K562 (cell line): ENCODE data around the gene GTSE1. TPM values are rescaled to one million over a fixed set of nuclear protein-coding genes. Genes with fewer than 3 reads are reported as not detected.

Source experiments
- ATAC-seq: fragments of 200-7000 bp; cut with Tn5 transposase; 3 replicates; pipeline ENCODE4 v1.9.1; 2020; ENCODE audit warnings: moderate library complexity
- BruUV-seq: library from RNA; stranded (reverse); fragments of 400-500 nt; replicated peaks from 2 replicates; lab custom pipeline; 2021; lab: Mats Ljungman, UMichigan
- CTCF ChIA-PET: fragments of 300-600 bp; formaldehyde crosslinking; extraction: SDS; loops from one replicate; lab custom pipeline; 2021; ENCODE audit warnings: low intra/inter-chr PET ratio; lab: Yijun Ruan, JAX
- POLR2A ChIA-PET: fragments of 300-600, 350-650 bp; sonication (Branson Sonifier 250); formaldehyde crosslinking; extraction: SDS; loops from one replicate; lab custom pipeline; 2021; ENCODE audit warnings: antibody characterized with exemption, inconsistent platforms; lab: Yijun Ruan, JAX
- DNase-seq, 4 experiments: peaks; one replicate each; pipeline versions ENCODE4 v3.0.0 to v3.0.0-alpha.2; 2011 to 2018; ENCODE audit warnings: low spot score in 3 of 4, mixed read lengths in 3 of 4; ENCODE audit errors: extremely low read depth in 1 of 4
- FAIRE-seq: peaks from 2 replicates; lab custom pipeline; 2011; peaks lifted over from hg19 to GRCh38; lab: Jason Lieb, UNC
- H2AFZ ChIP-seq: 2 replicates; pipeline ENCODE4 v1.6.0; 2011; ENCODE audit warnings: low read depth, low read length, control low read depth, inconsistent platforms
- H3K27ac ChIP-seq: fragments of 200-600 bp; 3 replicates; pipeline ENCODE4 v1.8.0; 2011; ENCODE audit warnings: low read depth, mild to moderate bottlenecking, control low read depth, inconsistent platforms, low read length, moderate library complexity, mixed read lengths; ENCODE audit errors: extremely low read depth
- H3K27me3 ChIP-seq, 2 experiments: fragments of 300-600 bp in 1 of 2; 2 replicates in 1 of 2; 3 replicates in 1 of 2; pipeline versions ENCODE4 v1.6.0 to v1.8.0; 2011; ENCODE audit warnings: inconsistent platforms in 2 of 2, low read length in 2 of 2, mild to moderate bottlenecking in 1 of 2, mixed read lengths in 1 of 2, moderate library complexity in 1 of 2; ENCODE audit not compliant: control insufficient read depth in 2 of 2, insufficient read depth in 2 of 2
- H3K36me3 ChIP-seq: fragments of 300-600 bp; 3 replicates; pipeline ENCODE4 v1.8.0; 2011; ENCODE audit warnings: mild to moderate bottlenecking, low read length, inconsistent platforms; ENCODE audit not compliant: control insufficient read depth, insufficient read depth
- H3K4me1 ChIP-seq, 2 experiments: fragments of 200-600 bp in 1 of 2; replicated peaks in 1 of 2; 2 replicates in 1 of 2; 3 replicates in 1 of 2; pipeline versions ENCODE4 v1.5.1 to v1.8.0; 2011; ENCODE audit warnings: inconsistent platforms in 2 of 2, low read length in 2 of 2, mild to moderate bottlenecking in 1 of 2, mixed read lengths in 1 of 2, moderate library complexity in 1 of 2; ENCODE audit not compliant: control insufficient read depth in 2 of 2, insufficient read depth in 2 of 2
- H3K4me2 ChIP-seq: 2 replicates; pipeline ENCODE4 v1.6.1; 2011; ENCODE audit warnings: low read length, control low read depth, inconsistent platforms, mixed read lengths; ENCODE audit not compliant: insufficient read depth
- H3K4me3 ChIP-seq: fragments of 200-600 bp; sonication (generic), shearing (Covaris generic); 2 replicates; pipeline ENCODE4 v1.5.1; 2016; ENCODE audit warnings: control low read depth, inconsistent platforms
- H3K79me2 ChIP-seq: fragments of 200-600 bp; 3 replicates; pipeline ENCODE4 v1.8.0; 2011; ENCODE audit warnings: low read length, inconsistent platforms; ENCODE audit not compliant: control insufficient read depth, insufficient read depth
- H3K9ac ChIP-seq, 2 experiments: 2 replicates each; pipeline versions ENCODE4 v1.6.0 to v1.6.1; 2011; ENCODE audit warnings: low read depth in 2 of 2, low read length in 2 of 2, control low read depth in 1 of 2, inconsistent platforms in 1 of 2, mild to moderate bottlenecking in 1 of 2, mixed read lengths in 1 of 2; ENCODE audit not compliant: insufficient read depth in 1 of 2
- H3K9me1 ChIP-seq: one replicate; pipeline ENCODE4 v1.6.0; 2011; ENCODE audit warnings: inconsistent platforms, mild to moderate bottlenecking, low read length, moderate library complexity; ENCODE audit not compliant: control insufficient read depth, insufficient read depth
- H3K9me3 ChIP-seq: replicated peaks from 2 replicates; pipeline ENCODE4 v1.5.1; 2011; ENCODE audit warnings: low read depth, low read length, inconsistent platforms; ENCODE audit not compliant: control insufficient read depth, insufficient read depth
- H4K20me1 ChIP-seq: replicated peaks from 2 replicates; pipeline ENCODE4 v1.6.1; 2011; ENCODE audit warnings: low read length, inconsistent platforms, mixed read lengths; ENCODE audit not compliant: control insufficient read depth, insufficient read depth
- CREB1 ChIP-seq, 2 experiments: sonication (generic) in 1 of 2; formaldehyde crosslinking in 1 of 2; IDR thresholded peaks; 2 replicates each; pipeline versions ENCODE4 v1.6.1 to v1.8.0; 2012 to 2022; ENCODE audit warnings: inconsistent platforms in 1 of 2, mild to moderate bottlenecking in 1 of 2, missing genetic modification reagents in 1 of 2, moderate library complexity in 1 of 2
- CTCF ChIP-seq, 3 experiments: IDR thresholded peaks in 2 of 3; conservative IDR thresholded peaks in 1 of 3; 2 replicates each; pipeline ENCODE4 v1.5.1; 2011 to 2012; ENCODE audit warnings: low read length in 3 of 3, mild to moderate bottlenecking in 3 of 3, control low read depth in 2 of 3, improper control_type of control experiment in 1 of 3, inconsistent platforms in 1 of 3, low read depth in 1 of 3, mixed read lengths in 1 of 3, moderate library complexity in 1 of 3; ENCODE audit not compliant: insufficient read depth in 2 of 3
- HBP1 ChIP-seq: fragments of 450-650 bp; formaldehyde crosslinking; IDR thresholded peaks from 2 replicates; pipeline ENCODE4 v1.4.0; 2022; ENCODE audit warnings: missing genetic modification characterization
- RNF2 ChIP-seq: sonication (generic); IDR thresholded peaks from 2 replicates; pipeline ENCODE4 v1.6.1; 2016
- SREBF1 ChIP-seq: fragments of 150-350 bp; IDR thresholded peaks from 2 replicates; pipeline ENCODE4 v1.6.1; 2014; ENCODE audit warnings: antibody characterized with exemption, low read depth, low read length, borderline replicate concordance
- ZNF511 ChIP-seq: sonication (generic); formaldehyde crosslinking; IDR thresholded peaks from 2 replicates; pipeline ENCODE4 v1.8.0; 2022; ENCODE audit warnings: mild to moderate bottlenecking, missing genetic modification reagents
- ZNF830 ChIP-seq: fragments of 250-450 bp; sonication (Bioruptor Pico); IDR thresholded peaks from 2 replicates; pipeline ENCODE4 v1.5.0; 2021; ENCODE audit warnings: mild to moderate bottlenecking
- WGBS: fragments of 100-300 bp; shearing (Covaris generic); methylation state at CpG from one replicate; pipeline ENCODE4 v1.1.6; 2016; ENCODE audit warnings: low coverage, mixed read lengths; ENCODE audit not compliant: insufficient coverage; ENCODE audit errors: missing lambda C conversion rate; 5-methylcytosine and 5-hydroxymethylcytosine counted together
- in situ Hi-C: fragments of 300-500 bp; cut with MboI; formaldehyde crosslinking; loops from 4 replicates; pipeline ENCODE4 v1.15.0; 2018; ENCODE audit warnings: inconsistent platforms, mixed read lengths
- intact Hi-C: fragments of 100-400 bp; cut with micrococcal nuclease; formaldehyde crosslinking; loops from 2 replicates; pipeline ENCODE4 v1.14.2; 2022
- polyA plus RNA-seq, 8 experiments: library from polyadenylated mRNA; depleted of rRNA in 4 of 8; stranded (reverse) in 5 of 8; unstranded in 3 of 8; fragments of >200 nt; fragmentation: Nextera tagmentation in 2 of 8; fragmentation: Illumina TruSeq in 1 of 8; extraction: Ambion mirVana in 2 of 8; extraction: Trizol in 1 of 8; gene quantifications; 2 replicates each; pipeline versions ENCODE4 v1.2.1 to v1.2.3, GENCODE V29; 2011 to 2014; ENCODE audit warnings: inconsistent platforms in 1 of 8, missing spikeins in 1 of 8
- total RNA-seq, 7 experiments: library from RNA; depleted of rRNA in 6 of 7; stranded (reverse); fragments of >200 nt in 6 of 7; fragmentation: Illumina TruSeq in 2 of 7; extraction: Trizol in 2 of 7; gene quantifications; 2 replicates each; pipeline versions ENCODE4 v1.2.1 to v1.2.3, GENCODE V29; 2011 to 2021; ENCODE audit warnings: low replicate concordance in 1 of 7

The GTSE1 gene
- total and polyA plus RNA-seq, 9 of the 15 experiments (the other 6 are each of a cell fraction or from before 2014, with no cell fraction given) = 2.5 to 22.5 (median 12.9) TPM

DNA sequence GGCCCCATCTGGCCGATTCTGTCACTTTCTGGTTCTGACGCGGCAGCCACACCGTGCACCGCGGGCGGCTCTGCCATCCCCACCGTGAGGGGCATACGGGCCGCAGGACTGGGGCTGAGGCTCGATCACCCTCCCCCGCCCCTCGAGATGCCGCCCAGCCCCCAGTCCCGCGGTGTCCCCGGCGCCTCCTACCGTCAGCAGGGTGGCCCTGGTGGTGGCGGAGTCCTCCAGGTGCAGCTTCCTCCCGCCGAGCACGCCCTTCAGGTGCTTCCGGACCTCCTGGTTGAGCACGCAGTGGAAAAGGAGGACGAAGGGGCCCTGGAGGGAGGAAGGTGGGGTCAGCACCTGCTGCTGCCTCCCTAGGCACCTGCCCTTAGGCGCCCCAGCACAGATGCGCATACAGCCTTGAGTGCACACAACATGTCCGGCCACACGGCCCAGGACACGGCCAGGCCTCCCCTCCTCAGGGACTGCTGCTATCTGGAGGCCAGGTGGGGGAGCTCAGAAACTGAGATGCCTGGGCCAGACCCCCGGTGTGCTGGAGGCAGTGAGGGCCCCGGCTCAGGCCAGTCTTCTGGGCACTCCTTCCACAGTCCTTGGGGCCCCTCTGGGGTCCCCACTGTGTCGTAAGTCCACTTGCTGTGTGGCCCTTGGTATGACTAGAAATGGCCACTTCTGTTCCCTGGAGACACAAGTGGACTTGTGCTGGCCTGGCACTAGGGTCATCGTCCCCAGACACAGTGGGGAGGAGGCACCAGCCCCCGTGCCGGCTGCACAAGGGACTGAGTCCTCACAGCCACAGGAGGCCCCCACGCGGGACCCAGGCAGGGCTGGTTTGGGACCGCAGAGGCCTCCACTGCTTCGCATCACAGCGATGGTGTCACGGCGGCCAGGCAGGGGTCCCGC is 70.4 kb downstream of the GTSE1 start:
- Histone ChIP-seq H3K9me1 (no peaks in the 10 kb centered on the region), H3K36me3 (no peaks in the 10 kb centered on the region), H3K79me2 (no peaks in the 10 kb centered on the region), H3K4me1 (peaks cover 0 to 34% of the 10 kb centered on the region in 2 experiments; a peak in 2 of 5 replicates), H2AFZ (no peak overlapping the region), H4K20me1 (peaks cover 6% of the 10 kb centered on the region), H3K9ac (no peak overlapping the region), H3K27ac (no peak overlapping the region), H3K27me3 (peaks cover 0 to 47% of the 10 kb centered on the region in 2 experiments; a peak in 4 of 5 replicates), H3K9me3 (no peaks in the 10 kb centered on the region), H3K4me3 (no peak overlapping the region), H3K4me2 (peak overlapping the region; percentile 4; the same call in 1 of the 2 replicates)
- in situ Hi-C loops = loop anchor here (5.0 kb wide), 1 partner anchor 175 kb away; no protein-coding TSS in a partner anchor
- intact Hi-C loops = loop anchor here (1.0 kb wide), 1 partner anchor 175 kb away; no protein-coding TSS in a partner anchor
- CTCF ChIA-PET = interaction anchor here (0.7 to 1.7 kb wide), 3 partner anchors 24 to 174 kb away, joined by 3 to 10 read pairs (median 4); no protein-coding TSS in a partner anchor
- WGBS = 3% methylated on average over 16 of the region's 45 CpGs
- TF ChIP-seq SREBF1 = no peak
- no peak for TF ChIP-seq CREB1 (IDR thresholded peaks at IDR 0.05)
- no peak for TF ChIP-seq CREB1 (CRISPR knock-in tag; IDR thresholded peaks at IDR 0.05)
- no peak for TF ChIP-seq ZNF830 (CRISPR knock-in tag)
- TF ChIP-seq CTCF (IDR thresholded peaks at IDR 0.05 in 2 of 3, conservative IDR thresholded peaks at IDR 0.05 in 1 of 3; ENCODE audit: insufficient read depth in 2 of 3, low read depth in 1 of 3, low read length in 3 of 3) = peak in 1 of 3 experiments; percentile 37; a peak in 2 of 6 replicates
- no peak for TF ChIP-seq RNF2
- TF ChIP-seq HBP1 (CRISPR knock-in tag) = no peak
- no peak for TF ChIP-seq ZNF511 (CRISPR knock-in tag)
- FAIRE-seq (no peak), ATAC-seq (peak; percentile 24; the same call in 1 of the 3 replicates), DNase-seq (no peak)
- BruUV-seq = no TSS peak
- POLR2A ChIA-PET = interaction anchor here (0.5 to 0.8 kb wide), 6 partner anchors 10 to 99 kb away, joined by 3 to 4 read pairs (median 3); partner anchors contain the start of gene TTC38
